Common myeloid progenitor, CD34-positive (primary cell): ENCODE data around the gene LAPTM5.
"Not testable (repeated sequence)": the region's sequence is repeated elsewhere in the genome, so short reads cannot be mapped to it uniquely, and the experiment has no call there.

Experiments used
- CTCF ChIA-PET: fragments of 350-600 bp; sonication (Branson Sonifier 250); formaldehyde crosslinking; loops from one replicate; lab custom pipeline; 2021; ENCODE audit warnings: antibody characterized with exemption; lab: Charles Lee
- POLR2A ChIA-PET: fragments of 350-600 bp; sonication (Branson Sonifier 250); formaldehyde crosslinking; loops from one replicate; lab custom pipeline; 2021; ENCODE audit warnings: antibody characterized with exemption; lab: Charles Lee
- DNase-seq, 3 donors: peaks; one replicate each; pipeline versions ENCODE4 v3.0.0 to v3.0.0-alpha.2; 2013
- H3K27ac ChIP-seq, 2 experiments: 1 replicate in 1 of 2; 2 replicates in 1 of 2; pipeline ENCODE4 v1.7.0; 2013; ENCODE audit warnings: inconsistent platforms in 2 of 2, low read length in 2 of 2, mild to moderate bottlenecking in 2 of 2, low read depth in 1 of 2, moderate library complexity in 1 of 2; ENCODE audit not compliant: severe bottlenecking in 2 of 2, insufficient read depth in 1 of 2, poor library complexity in 1 of 2
- H3K27me3 ChIP-seq, 5 experiments: replicated peaks in 2 of 5; 1 replicate in 3 of 5; 2 replicates in 2 of 5; pipeline versions ENCODE4 v1.6.1 to v1.7.0; 2013; ENCODE audit warnings: low read length in 4 of 5, mild to moderate bottlenecking in 2 of 5, moderate library complexity in 2 of 5, inconsistent platforms in 1 of 5; ENCODE audit not compliant: insufficient read depth in 5 of 5, control insufficient read depth in 4 of 5
- H3K36me3 ChIP-seq, 4 experiments: 1 replicate in 2 of 4; 2 replicates in 2 of 4; pipeline versions ENCODE4 v1.6.1 to v1.7.0; 2013; ENCODE audit warnings: low read length in 3 of 4, control low read depth in 1 of 4, mild to moderate bottlenecking in 1 of 4; ENCODE audit not compliant: control insufficient read depth in 4 of 4, insufficient read depth in 4 of 4
- H3K4me1 ChIP-seq, 4 experiments: 1 replicate in 3 of 4; 2 replicates in 1 of 4; pipeline versions ENCODE4 v1.6.1 to v1.7.1; 2013; ENCODE audit warnings: low read length in 3 of 4, mild to moderate bottlenecking in 3 of 4, control low read depth in 1 of 4, inconsistent platforms in 1 of 4, moderate library complexity in 1 of 4; ENCODE audit not compliant: control insufficient read depth in 4 of 4, insufficient read depth in 4 of 4; ENCODE audit errors: control extremely low read depth in 1 of 4
- H3K4me3 ChIP-seq, 7 experiments: 1 replicate in 4 of 7; 2 replicates in 3 of 7; pipeline versions ENCODE4 v1.5.1 to v1.7.0; 2013; ENCODE audit warnings: mild to moderate bottlenecking in 7 of 7, low read length in 6 of 7, moderate library complexity in 6 of 7, inconsistent platforms in 2 of 7, low read depth in 2 of 7, control low read depth in 1 of 7; ENCODE audit not compliant: insufficient read depth in 4 of 7, control insufficient read depth in 1 of 7; ENCODE audit errors: extremely low read depth in 1 of 7
- H3K9me3 ChIP-seq, 5 experiments: 1 replicate in 4 of 5; 2 replicates in 1 of 5; pipeline versions ENCODE4 v1.6.1 to v1.7.1; 2013; ENCODE audit warnings: low read length in 4 of 5, mild to moderate bottlenecking in 2 of 5, inconsistent platforms in 1 of 5, low read depth in 1 of 5, moderate library complexity in 1 of 5; ENCODE audit not compliant: control insufficient read depth in 4 of 5, insufficient read depth in 2 of 5; ENCODE audit errors: control extremely low read depth in 1 of 5
- WGBS: methylation state at CpG from one replicate; pipeline ENCODE4 v1.1.5; 2013; ENCODE audit not compliant: insufficient coverage; 5-methylcytosine and 5-hydroxymethylcytosine counted together

LAPTM5 gene

DNA sequence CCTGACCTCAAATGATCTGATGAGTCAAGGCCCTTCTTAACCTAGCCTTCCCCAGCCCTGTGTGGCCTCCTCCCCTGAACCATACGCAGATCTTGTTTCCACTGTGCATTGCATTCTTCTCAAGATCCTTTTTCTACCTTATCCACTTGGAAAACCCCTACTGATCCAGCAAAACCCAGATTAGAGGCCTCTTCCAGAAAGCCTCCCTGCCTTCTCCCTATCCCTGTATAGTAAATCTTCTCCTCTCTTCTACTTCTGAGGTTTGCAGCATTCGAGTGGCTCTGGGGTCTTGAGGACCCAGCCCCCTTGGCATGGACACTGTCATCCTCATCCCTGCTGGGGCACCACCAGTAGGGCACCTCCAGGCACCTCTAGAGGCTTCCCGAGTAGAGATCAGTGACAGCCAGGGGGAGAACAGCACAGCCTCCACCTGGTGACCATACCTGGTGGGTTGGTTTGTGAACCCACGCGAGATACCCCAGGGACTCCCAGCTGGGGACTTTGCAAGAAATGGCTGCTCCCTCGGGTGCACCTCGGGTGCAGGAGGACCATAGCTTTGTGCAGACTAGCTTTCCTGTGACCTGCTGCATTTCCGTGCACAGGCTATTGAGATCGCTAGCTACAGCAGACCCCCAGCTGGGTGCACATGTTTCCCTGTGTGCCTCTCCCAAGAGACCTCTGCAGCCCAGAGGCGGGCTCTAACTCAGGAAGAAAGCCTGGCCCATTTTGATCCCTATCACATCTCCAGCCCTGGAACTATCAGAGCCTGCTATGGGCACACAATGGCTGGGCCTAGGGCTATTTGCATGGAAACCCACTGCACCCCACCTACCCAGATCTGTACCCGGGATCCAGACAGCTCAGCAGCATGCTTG is 68.4 kb downstream of the LAPTM5 start:
- peaks cover 0 to 5% (median 0%) of the 10 kb centered on the region in 4 experiments for H3K4me1 ChIP-seq
- no peaks in the 10 kb centered on the region for H3K36me3 ChIP-seq
- 82% methylated on average over 11 of the region's 11 CpGs for WGBS
- no peaks in the 10 kb centered on the region for H3K9me3 ChIP-seq
- no peak overlapping the region for H3K4me3 ChIP-seq
- no peak overlapping the region for H3K27ac ChIP-seq
- POLR2A ChIA-PET, result no interaction called here
- CTCF ChIA-PET, result no interaction called here
- H3K27me3 ChIP-seq, result peaks cover 0 to 66% (median 25%) of the 10 kb centered on the region in 5 experiments
- DNase-seq, result no peak

DNA sequence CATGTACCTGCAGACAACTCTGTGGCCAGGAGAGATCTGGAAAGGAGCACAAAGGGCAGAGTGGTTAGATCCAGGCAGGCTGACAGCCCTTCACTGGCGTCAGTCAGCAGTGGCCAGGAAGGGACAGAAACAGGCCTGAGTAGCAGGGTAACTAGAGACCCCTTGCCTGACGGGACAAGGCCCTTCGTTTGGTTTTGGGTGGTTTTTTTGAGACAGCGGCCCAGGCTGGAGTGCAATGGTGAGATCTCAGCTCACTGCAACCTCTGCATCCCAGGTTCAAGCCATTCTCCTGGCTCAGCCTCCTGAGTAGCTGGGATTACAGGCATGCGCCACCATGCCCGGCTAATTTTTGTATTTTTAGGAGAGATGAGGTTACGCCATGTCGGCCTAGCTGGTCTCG is 69.1 kb downstream of the LAPTM5 start:
- H3K9me3 ChIP-seq, H3K36me3 ChIP-seq, H3K27ac ChIP-seq, H3K4me1 ChIP-seq, CTCF ChIA-PET, H3K4me3 ChIP-seq, DNase-seq: not testable (repeated sequence)
- POLR2A ChIA-PET, result interaction anchor here (0.6 kb wide), 1 partner anchor 83 kb away, joined by 3 read pairs; no protein-coding TSS in a partner anchor
- 97% methylated on average over 9 of the region's 9 CpGs for WGBS
- peaks cover 0 to 72% (median 29%) of the 10 kb centered on the region in 5 experiments for H3K27me3 ChIP-seq

DNA sequence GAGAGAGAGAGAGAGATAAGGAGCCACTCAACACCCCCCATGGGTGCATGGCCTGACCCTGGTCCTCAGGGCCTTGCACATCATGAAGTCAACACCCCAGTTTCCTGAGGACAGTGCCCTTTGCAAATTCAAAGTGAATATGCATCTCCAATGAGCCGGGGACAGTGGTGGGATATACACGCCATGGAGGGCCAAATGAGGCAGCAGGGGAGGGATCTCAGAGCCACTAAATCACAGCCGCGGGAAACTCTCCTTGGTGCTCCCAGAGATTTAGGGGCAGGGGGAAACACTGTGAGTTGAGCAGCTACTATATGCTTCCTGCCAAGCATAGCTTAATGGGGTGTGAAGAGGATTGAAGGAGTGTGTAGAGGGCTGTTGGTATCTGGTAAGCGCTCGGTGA is 69.7 kb downstream of the LAPTM5 start:
- Histone ChIP-seq H3K27ac (no peak overlapping the region), H3K4me1 (peaks cover 0 to 5% (median 0%) of the 10 kb centered on the region in 4 experiments), H3K9me3 (no peaks in the 10 kb centered on the region), H3K27me3 (peaks cover 2 to 72% (median 33%) of the 10 kb centered on the region in 5 experiments), H3K36me3 (no peaks in the 10 kb centered on the region), H3K4me3 (no peak overlapping the region)
- WGBS, result 95% methylated on average over 4 of the region's 6 CpGs
- DNase-seq, result no peak
- CTCF ChIA-PET, result no interaction called here
- POLR2A ChIA-PET, result interaction anchor here (0.6 kb wide), 1 partner anchor 82 kb away, joined by 3 read pairs; no protein-coding TSS in a partner anchor

DNA sequence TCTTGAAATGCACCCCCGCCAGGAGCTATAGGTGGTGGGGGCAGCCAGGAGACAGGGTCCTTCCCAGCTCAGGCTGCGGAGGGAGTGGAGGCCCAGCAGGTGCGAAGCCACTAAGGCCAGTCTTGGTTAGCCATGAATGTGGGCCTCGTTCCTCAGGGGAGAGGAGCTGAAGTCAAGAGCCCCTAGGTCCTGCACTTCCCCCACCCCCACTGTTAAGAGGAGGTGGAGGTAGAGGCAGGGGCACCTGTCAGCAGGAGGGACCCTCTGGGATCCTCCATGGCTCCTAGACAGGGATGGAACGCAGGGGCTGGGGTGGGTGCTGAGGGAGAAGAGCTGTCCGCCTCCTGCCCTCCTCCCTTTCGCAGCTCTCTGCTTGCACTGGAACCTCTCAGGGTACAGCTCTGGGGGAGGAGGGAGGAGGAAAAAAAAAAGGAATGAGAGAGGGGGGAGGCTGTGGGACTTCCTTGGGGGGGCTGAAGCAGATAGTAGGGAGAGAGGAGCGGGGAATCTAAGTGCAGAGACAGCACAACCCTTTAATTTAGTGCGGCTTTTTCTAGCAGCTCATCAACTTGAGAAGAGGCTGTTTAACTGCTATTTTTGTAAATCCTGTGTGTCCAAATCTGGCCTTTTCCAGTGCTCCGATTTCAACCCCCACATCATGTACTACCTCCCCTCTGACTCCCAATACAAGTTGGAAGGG is 71.2 kb downstream of the LAPTM5 start:
- 67% methylated on average over 4 of the region's 10 CpGs for WGBS
- ChIA-PET POLR2A (no interaction called here), CTCF (no interaction called here)
- DNase-seq, result no peak
- no peaks in the 10 kb centered on the region for H3K36me3 ChIP-seq
- peaks cover 5 to 83% (median 36%) of the 10 kb centered on the region in 5 experiments for H3K27me3 ChIP-seq
- no peaks in the 10 kb centered on the region for H3K9me3 ChIP-seq
- no peak overlapping the region for H3K27ac ChIP-seq
- H3K4me3 ChIP-seq, result no peak overlapping the region
- H3K4me1 ChIP-seq, result peaks cover 0 to 5% (median 0%) of the 10 kb centered on the region in 4 experiments

DNA sequence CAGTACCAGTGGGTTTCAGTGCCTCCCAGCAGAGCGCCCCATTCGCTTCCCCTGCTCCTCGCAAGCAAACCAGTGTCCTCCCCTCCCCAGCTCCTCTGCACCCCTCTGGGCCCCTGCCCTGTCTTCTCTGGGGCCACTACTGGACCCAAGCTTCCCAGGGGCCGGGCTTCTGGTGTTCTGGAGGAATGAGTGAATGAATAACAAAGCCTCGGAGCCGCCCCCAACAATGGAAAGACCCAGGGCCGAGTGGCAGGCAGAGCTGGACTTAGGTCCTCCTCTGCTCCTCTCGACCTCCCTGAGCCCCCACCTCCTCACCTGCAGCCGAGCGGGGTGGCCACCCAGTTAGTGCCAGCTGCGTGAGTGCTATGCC is 71.8 kb downstream of the LAPTM5 start:
- Histone ChIP-seq H3K4me1 (peaks cover 0 to 5% (median 0%) of the 10 kb centered on the region in 4 experiments), H3K27ac (no peak overlapping the region), H3K36me3 (no peaks in the 10 kb centered on the region), H3K9me3 (no peaks in the 10 kb centered on the region), H3K4me3 (no peak overlapping the region), H3K27me3 (peaks cover 5 to 85% (median 34%) of the 10 kb centered on the region in 5 experiments)
- DNase-seq, result peak in 1 of 3 donors; percentile 6
- POLR2A ChIA-PET, result interaction anchor here (1.3 kb wide), 1 partner anchor 200 kb away, joined by 3 read pairs; no protein-coding TSS in a partner anchor
- CTCF ChIA-PET, result no interaction called here
- 42% methylated on average over 5 of the region's 11 CpGs for WGBS

DNA sequence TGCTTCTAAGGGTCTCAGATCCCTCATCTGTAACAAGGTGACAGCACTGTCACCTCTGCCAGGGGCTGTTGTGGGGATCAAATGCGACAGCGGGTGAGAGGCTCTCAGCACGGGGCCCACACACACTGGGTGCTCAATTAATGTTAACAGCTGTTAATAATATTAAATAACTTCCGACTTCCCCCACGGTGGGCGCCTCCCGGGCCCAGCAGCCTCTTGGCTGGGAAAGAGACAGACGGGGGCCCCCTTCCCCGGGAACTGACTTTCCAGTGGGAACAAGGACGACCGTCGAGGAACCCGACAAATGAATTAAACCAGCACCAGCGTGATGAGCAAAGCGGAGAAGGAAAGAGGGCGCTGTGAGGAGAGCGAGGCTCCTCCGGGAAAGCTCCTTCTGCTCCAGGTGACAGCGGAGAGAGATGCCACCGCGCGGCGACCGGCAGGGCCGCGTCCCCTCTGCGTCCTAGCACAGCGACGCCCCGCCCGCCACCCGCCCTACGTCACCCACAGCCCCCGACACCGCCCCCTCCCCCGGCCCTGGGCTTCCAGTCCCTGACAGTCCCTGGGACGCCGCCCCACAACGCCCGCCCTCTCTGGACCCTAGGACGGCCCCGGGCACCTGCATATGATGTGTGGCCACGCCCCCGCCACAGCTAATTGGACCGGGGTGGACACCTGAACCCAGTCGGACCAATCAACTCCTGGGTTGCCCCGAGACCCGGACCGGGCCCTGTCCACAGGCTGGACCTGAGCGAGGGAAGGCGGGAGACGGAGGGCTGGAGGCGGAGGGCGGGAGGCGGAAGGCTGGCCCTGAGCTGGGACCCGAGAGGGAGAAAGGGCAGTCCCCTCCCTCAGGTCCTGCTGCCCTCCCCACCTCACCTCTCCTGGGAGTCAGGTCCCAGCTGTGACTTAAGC is 72.4 kb downstream of the LAPTM5 start:
- Histone ChIP-seq H3K9me3 (peaks cover 0 to 5% (median 4%) of the 10 kb centered on the region in 5 experiments), H3K4me3 (peak overlapping the region in 2 of 7 experiments; percentile 11 to 42), H3K36me3 (no peaks in the 10 kb centered on the region), H3K27me3 (peaks cover 5 to 85% (median 33%) of the 10 kb centered on the region in 5 experiments), H3K4me1 (peaks cover 0 to 5% (median 0%) of the 10 kb centered on the region in 4 experiments), H3K27ac (no peak overlapping the region)
- peak; percentile 7 to 46 (median 7) for DNase-seq
- WGBS, result 3% methylated on average over 38 of the region's 56 CpGs
- ChIA-PET POLR2A (interaction anchor here (1.3 kb wide), 1 partner anchor 201 kb away, joined by 3 read pairs; no protein-coding TSS in a partner anchor), CTCF (no interaction called here)
